HG03045 (cell line): Measurements from ENCODE around the gene TYMS.
A peak's percentile ranks its signal among the peaks of the same experiment; 100 is the strongest.

Experiments used
- ATAC-seq: cut with Tn5 transposase; IDR thresholded peaks from one replicate; pipeline ENCODE4 v1.9.1; 2021; ENCODE audit warnings: mild to moderate bottlenecking, moderate library complexity; ENCODE audit not compliant: unreplicated experiment

TYMS gene

DNA sequence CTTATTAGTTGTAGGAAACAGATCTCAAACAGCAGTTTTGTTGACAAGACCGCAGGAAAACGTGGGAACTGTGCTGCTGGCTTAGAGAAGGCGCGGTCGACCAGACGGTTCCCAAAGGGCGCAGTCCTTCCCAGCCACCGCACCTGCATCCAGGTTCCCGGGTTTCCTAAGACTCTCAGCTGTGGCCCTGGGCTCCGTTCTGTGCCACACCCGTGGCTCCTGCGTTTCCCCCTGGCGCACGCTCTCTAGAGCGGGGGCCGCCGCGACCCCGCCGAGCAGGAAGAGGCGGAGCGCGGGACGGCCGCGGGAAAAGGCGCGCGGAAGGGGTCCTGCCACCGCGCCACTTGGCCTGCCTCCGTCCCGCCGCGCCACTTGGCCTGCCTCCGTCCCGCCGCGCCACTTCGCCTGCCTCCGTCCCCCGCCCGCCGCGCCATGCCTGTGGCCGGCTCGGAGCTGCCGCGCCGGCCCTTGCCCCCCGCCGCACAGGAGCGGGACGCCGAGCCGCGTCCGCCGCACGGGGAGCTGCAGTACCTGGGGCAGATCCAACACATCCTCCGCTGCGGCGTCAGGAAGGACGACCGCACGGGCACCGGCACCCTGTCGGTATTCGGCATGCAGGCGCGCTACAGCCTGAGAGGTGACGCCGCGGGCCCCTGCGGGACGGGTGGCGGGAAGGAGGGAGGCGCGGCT is at the start of gene TYMS:
Gene TYMS (plus strand): TSS at position 343 of the 690 bp plus-strand sequence. CDS start 90 bp downstream, at position 433.
- peak; percentile 43 for ATAC-seq

DNA sequence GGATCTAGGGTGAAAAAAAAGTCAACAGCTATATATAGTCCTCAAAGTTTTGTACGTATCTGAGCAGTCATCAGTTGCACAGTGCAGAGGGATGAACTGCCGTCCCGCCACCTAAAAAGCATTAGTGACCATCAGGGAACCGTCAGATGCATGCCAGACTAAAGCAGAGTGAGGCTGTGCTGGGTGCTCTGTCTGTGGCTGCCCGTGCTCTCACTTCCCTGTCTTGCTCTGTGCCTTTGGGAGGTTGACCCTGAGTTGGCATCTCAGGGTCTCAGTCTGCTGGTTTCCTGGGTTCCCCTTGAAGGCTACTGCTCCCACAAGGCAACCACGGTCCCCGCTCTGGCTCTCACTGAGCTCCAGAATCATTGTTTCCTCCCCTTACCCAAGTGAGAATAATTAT is 49.5 kb upstream of the TYMS start:
- no peak for ATAC-seq

DNA sequence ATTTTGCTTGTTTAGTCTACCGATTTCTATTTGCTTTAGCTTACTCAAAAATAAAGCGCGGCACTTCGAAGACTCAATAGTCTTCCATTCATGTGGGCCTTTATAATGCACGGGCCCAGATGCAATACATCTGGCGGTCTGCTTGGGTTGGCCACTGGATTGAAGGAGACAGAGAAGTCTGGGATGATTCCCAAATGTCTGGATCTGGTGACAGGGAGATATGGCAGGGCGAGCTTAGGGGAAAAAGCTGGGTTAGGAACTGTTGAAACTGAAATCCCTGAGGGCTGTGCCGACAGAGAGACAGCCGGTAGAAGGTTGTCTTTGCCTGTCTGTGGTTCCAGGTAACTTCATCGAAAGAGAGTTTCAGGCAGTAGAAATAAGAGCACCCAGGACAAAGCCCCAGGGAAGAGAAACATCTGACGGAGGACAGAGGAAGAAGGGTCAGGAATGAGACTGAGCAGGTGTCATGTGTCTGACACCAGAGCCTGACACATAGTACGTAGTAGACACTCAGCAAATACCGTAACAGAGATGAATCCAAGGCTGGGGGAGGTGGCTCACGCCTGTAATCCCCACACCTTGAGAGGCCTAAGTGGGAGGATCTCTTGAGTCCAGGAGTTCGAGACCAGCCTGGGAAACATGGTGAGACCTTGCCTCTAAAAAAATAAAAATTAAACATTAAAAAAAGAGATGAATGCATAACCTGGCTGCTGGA is 47.1 kb upstream of the TYMS start:
- no peak for ATAC-seq

DNA sequence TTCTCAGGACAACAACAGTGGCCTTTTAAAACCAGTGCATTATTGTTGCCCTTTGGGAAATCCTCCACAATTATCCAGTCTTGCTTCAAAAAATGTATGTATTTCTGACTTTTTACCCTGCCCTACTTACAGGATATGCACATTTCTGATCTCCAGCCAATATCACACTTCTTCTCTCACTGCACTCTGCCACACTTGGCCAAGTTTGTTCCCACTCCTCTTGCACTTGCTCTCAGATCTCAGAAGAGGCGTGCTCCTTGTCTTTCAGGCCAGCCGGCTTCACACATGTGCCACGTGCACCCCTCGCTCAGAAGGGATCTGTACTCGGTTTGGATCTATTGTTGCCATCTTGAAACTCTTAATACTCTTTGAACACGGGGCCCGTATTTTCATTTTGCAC is 45.3 kb upstream of the TYMS start:
- no peak for ATAC-seq

DNA sequence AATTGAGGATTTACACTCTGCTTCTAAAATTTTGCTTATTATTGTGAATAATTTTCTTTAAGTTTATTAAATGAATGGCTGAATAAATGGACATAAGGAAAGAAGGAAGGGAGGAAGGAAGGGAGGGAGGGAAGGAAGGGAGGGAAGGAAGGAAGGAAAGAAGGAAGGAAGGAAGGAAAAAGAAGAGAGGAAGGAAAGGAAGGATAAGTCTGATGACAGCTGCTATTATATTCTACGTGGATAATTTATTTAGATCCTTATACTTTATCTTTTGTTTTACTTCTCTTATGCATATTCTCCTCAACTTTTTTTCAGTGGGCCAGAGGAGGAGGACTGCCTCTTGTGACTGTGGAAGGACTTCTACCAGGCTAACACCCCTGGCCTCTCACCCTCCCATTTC is 43.3 kb upstream of the TYMS start:
- no peak for ATAC-seq

DNA sequence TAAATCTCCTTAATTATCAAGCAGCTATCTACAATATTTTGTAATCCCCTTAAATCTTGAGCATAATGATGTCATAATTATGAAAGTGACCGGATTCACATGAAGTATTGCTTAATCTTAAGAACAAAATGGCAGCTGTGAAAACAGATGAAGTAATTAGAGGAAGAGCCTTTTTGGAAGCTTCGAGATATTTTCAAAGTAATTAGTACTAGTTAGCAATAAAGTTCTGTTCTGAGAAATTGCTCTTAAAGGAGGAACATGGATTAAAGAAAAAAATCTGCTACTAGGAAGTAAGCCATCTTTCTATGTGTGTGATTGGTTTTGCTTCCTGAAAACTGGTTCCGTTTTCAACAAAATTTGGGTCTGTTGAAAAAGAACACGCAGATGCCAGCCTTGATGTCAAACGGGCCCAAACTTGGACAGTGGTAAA is 42.3 kb upstream of the TYMS start:
- no peak for ATAC-seq

DNA sequence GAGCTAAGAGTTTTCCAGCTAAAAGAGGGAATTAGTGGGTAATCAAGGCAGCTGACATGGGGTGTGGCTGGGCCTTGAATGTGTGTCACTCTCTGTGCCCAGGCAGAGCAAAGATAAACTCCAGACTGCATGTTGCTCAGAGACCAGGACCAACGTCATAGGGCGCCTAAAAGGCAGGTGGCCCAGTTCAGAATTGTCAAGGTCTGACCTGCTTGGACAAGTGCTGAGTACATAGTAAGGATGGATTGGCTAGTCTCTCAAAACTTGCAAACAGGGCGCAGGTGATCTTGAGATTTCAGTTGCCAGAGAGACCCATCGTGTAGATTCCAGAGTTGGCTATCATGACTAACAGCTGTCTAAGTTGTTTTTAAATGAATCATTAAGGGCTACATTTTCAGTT is 41.7 kb upstream of the TYMS start:
- no peak for ATAC-seq

DNA sequence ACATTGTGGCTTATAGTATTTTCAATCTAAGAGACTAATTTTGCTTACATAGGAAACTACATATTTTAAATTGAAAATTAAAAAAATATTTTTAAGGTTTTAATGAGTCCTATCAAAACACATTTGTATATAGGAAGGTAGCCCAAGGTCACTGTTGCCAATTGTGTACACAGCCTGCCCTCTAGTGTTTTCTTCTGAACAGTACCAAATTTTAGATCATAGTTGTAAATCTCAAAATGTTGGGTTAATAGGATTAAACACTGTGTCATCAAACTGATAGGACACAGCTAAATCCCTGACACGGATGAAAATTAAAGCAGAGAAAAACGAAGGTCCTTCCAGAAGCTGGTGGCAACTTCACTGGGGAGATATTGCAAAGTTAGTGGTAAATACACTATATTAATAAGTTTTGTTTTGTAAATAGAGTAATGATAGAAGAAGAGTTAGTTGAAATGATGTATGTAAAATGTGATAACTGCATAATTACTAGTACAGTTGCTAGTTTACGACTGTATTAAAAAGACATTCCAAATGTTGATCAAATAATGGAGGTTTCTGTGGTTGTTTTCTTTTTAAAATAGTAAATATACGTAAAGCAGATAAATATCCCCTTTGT is 41.0 kb upstream of the TYMS start:
- ATAC-seq = no peak

DNA sequence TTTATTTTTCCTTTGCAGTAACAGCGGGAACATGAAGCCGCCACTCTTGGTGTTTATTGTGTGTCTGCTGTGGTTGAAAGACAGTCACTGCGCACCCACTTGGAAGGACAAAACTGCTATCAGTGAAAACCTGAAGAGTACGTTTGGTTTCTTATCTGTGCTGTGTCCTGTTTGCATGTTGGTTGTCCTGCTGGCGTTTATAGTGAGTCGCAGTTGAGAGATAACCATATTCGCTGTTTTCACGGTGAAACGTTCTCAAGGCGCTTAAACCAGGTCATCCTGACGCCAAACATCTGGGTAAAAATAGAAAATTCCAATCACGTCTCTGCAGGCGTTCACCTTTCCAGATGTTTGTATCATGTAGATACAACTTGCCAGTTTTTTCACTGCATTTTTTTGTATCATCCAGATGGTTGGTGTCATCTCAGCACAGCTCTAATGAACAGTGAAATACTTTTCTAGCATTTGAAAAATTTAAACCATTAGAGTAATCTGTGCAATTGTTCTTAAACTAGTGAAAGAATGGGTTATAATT is 39.4 kb upstream of the TYMS start:
- ATAC-seq = no peak

DNA sequence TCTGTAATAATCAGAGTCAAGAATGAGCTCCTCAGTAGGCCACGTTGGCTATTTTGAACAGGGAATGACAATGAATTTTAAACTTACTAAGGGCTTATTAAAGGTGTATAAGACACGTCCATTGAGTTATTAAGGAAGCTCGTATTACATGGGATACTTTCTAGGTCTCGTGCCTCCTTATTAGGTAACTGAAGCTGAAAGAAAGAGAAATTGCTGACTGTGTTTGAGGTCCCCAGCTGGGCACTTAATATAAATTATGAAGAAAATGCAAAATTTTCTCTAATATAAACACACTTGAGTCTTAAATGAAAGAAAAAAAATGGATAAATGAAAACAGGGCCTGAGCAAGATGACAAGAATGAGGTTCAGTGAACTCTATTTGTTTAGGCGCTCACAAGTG is 38.8 kb upstream of the TYMS start:
- ATAC-seq = no peak

DNA sequence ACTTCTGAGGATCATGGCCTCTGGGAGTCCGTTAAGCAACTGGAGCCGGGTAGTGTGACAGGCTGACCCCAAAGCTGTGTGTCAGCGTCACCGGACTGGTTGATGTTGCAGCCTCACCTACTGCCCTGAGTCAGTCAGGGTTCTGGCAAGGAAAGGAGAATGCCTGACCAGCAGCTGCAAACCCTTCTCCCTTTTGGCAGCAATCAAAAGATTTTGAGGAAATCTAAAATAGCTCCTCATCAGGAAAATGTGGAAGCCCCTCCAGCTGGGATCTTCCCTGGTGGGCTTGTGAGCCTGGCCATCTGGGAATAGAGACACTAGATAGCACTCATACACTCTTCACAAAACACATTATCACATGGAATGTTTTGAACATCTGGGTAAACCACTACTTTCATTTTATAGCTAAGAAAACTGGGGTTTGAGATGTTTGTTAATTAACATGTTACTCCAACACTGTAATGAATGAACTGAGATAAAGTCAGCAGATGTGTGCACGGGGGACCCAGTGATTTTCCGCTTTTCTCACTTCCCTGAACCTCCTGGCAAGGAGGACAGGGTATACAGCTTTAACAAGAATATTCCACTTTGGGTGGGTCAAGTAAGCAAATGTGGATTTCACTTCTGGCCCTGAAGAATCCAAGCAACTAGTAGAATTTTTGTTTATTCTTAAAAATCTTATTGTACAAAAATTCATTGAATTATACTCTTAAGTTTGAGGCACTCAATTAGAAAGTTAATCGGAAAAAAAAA is 36.0 kb upstream of the TYMS start:
- ATAC-seq = no peak

DNA sequence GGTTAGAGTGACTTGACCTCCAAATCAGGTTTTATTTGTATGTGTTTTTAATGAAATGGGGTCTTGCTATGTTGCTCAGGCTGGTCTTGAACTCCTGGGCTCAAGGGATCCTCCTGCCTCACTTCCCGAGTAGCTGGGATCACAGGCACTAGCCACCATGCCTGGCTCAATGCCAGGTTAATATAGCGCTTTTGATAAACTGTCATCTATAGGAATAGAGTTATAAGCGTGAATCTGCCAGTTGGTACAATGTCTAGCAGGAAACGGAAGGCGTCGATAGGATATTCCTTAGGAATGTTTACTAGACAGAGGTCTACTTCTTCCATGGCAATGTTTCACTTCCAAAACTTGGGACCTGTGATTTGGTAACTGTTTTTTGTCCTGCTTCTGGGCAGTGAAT is 35.2 kb upstream of the TYMS start:
- no peak for ATAC-seq

DNA sequence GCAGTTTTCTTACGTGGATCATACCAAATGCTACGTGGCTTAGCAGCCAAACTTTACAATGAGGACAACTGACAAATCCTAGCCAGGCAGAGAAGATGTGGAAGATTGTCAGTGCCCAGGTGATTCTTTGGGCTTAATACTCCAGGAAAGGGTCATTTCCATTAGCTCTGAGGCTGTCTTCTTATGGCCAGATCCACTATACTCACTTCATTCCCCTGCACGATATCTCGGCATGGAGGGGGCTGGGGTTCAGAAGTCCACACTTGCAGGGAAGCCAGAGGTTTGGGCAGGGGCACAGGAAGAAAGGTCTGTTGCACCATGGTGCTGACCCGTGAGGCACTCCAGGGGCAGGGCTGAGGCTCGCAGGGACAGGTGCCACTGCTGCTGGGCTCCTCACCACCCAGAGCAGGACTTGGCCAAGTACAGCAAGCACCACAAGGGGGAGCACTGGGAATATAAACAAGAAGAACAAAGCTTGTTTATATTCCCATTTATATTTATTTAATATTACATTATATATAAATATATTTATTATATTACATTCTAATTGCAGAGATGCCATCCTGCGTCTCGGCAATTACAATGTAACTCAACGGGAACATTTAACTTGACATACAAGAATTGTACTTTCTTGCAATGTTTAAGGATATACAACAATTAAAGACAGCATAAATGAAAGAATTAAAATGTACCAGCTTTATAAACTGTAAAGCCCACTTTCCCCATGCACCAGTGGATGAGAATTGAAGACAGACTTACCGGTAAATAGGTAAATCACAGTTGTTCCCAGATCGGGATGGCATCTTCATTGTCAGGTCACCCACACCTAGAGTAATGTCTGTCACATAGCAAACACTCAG is 33.5 kb upstream of the TYMS start:
- ATAC-seq = no peak

DNA sequence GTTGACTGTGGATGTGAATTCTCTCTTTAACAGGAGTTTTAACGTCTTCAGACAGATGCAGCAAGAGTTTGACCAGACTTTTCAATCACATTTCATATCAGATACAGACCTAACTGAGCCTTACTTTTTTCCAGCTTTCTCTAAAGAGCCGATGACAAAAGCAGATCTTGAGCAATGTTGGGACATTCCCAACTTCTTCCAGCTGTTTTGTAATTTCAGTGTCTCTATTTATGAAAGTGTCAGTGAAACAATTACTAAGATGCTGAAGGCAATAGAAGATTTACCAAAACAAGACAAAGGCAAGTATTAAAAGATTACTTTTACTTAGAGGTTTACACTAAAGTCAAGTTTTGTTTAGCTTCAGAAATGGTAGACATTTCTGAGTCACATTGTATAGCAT is 30.2 kb upstream of the TYMS start:
- ATAC-seq = no peak

DNA sequence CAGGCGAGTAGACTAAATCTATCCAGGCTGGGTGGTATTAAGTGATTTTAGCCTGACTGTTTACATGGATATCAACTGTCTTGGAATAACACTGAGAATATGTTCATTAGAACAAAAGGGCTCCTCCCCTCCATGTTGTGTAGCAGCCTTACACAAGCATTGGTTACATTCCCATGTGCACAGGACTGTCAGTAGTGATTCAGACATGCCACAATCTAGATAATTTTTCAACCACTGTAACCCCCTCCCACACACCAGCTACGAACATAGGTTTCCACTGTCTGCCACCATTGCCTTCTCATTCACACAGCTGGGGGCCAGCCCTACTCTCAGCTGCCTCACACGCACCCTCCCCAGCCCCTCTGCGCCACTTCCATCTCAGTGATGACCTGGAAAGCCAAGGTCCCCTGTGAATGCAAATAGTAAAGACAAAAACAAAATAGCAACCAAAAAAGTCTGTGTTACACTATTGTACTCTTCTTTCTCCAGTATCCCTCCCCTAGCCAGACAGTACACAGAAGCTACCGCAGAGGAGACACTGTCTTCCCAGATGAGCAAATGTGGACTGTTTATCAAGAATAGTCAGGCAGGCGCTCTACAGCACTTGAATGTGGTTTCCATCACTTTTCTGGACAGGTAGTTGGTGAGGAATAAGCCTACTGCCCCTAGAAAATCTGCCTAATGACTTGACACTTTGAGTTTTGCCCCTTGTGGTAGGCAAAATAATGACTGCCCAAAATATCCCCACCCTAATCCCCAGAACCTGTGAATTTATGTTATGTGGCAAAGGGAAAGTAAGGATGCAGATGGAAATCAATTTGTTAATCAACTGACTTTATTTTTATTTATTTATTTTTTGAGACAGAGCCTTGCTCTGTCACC is 27.9 kb upstream of the TYMS start:
- ATAC-seq = no peak

DNA sequence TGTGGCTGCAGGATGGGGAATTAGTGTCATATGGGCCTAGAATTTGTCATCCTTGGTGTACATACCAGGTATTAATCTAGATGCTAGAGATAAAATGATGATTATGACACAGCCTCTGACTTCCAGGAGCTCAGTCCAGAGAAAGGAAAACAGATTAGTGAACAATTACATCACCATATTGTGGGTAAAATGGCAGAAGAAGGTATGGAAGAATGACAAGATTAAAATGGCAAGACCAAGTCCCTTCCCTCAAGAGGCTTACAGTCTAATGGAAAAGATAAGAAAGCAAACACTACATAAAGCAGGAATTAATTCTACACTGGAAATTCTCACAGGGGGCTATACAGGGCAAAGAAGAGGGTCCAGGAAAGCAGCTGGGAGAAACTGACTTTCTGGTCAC is 25.9 kb upstream of the TYMS start:
- no peak for ATAC-seq

DNA sequence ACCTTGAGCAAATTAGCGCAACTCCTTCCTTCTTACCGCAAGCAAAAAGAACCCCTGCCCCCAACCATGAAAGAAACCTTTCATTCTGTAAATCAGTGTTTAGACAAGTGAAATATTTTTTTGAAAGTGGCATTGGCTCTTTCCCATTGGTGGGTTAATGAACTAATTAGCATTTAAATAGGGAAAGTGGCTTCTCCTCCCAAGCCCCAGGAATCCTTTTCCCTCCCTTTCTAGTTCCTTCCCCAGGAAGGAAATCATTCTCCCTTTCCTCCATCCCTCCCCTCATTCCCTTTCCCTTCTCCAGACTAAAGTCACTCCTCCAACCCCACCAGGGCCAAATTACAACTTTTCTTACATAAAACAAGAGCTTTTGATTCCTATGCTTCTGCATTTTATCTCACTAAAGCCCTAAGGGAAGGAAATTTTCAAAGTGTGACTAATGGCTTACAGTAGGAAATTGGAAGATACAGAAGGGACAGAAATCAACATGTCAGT is 22.9 kb upstream of the TYMS start:
- ATAC-seq = no peak

DNA sequence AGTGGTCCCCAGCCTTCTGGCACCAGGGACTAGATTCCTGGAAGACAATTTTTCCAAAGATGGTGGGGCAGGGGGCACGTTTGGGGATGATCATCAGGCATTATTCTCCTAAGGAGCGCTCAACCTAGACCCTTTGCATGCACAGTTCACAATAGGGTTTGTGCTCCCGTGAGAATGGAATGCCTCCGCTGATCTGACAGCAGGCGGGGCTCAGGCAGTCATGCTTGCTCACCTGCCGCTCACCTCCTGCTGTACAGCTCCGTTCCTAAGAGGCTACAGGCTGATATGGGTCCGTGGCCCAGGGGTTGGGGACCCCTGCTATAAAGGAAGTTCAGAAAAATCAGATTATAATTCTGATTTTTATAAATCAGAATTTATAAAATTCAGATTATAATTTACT is 22.3 kb upstream of the TYMS start:
- no peak for ATAC-seq

DNA sequence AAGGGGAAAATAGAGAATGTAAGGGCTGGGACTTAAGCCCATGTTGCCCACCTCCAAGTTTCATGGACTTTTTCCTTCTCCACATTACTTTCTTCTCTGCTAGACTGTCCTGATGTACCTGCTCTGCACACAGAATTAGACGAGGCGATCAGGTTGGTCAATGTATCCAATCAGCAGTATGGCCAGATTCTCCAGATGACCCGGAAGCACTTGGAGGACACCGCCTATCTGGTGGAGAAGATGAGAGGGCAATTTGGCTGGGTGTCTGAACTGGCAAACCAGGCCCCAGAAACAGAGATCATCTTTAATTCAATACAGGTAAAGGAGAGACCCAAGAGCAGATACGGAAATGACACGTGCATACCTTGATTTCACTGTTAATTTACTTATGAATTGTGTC is 16.2 kb upstream of the TYMS start:
- ATAC-seq = no peak
